Heart left ventricle (tissue), 13 donors: ENCODE measurements around the gene ANKS3.

Experiments used
- CTCF ChIP-seq, 12 donors: fragments of 200-600 bp; sonication (generic) in 4 of 12; IDR thresholded peaks; one replicate each; pipeline versions ENCODE4 v1.5.0 to v1.8.0; 2018 to 2022; ENCODE audit warnings: antibody characterized with exemption in 12 of 12, mild to moderate bottlenecking in 5 of 12
- POLR2A ChIP-seq, 2 donors: fragments of 450-650 bp; IDR thresholded peaks; one replicate each; pipeline ENCODE4 v1.6.1; 2017; ENCODE audit warnings: antibody characterized with exemption in 2 of 2, mild to moderate bottlenecking in 2 of 2, moderate library complexity in 2 of 2
- donor health status: ischemic (EF 13 %, LVEDD 7.1; RV severe dilation, severe dysfunction).
- donor health status: DM: no; HTN: yes; CAD: no.
- donor health status: DM: no; HTN: no; CAD: no.
- donor health status: ischemic (EF 25% LVEDD 6.9; RV normal size, moderate dysfunction).
- donor health status: ischemic (EF 25% LVEDD 5.7; RV mildly dilated, moderate dysfunction).
- donor health status: ischemic (EF 35%, LVEDD 5.7; RV mildly dilated, moderate dysfunction).
- donor health status: nonischemic (EF 11% LVEDD 7.7; RV severe dilation, severe dysfunction).
- donor health status: DM: yes; HTN: yes; CAD: no.
- donor health status: PGD.
- donor health status: ischemic (EF 29% LVEDD 5.4; RV normal size, mild dysfunction).
- donor health status: nonischemic (EF 23%, LVEDD 6.1; RV moderate dilation, normal function).

- TF ChIP-seq POLR2A (IDR thresholded peaks at IDR 0.05) = no peak
- no peak for TF ChIP-seq CTCF (IDR thresholded peaks at IDR 0.05)
Measured at GRCh38 chr16:4654964-4655590, 79.0 kb downstream of the ANKS3 start.
